HepG2 (cell line): ENCODE measurements around the gene HOXC11. TPM values are rescaled to one million over a fixed set of nuclear protein-coding genes. Genes with fewer than 3 reads are reported as not detected.

ENCODE experiments used
- DBP ChIP-seq: sonication (generic); formaldehyde crosslinking; IDR thresholded peaks from 2 replicates; pipeline ENCODE4 v1.4.0; 2020; ENCODE audit warnings: missing genetic modification reagents; ENCODE audit errors: not compliant biosample characterization
- HDAC6 ChIP-seq: fragments of 200-600 bp; sonication (generic); IDR thresholded peaks from 2 replicates; pipeline ENCODE4 v1.7.0; 2017; ENCODE audit warnings: mild to moderate bottlenecking, antibody characterized with exemption, low read length, low read depth
- HMGXB4 ChIP-seq, 2 experiments: sonication (generic) in 1 of 2; formaldehyde crosslinking in 1 of 2; IDR thresholded peaks; 2 replicates each; pipeline versions ENCODE4 v1.4.0 to v1.6.1; 2018 to 2020; ENCODE audit warnings: missing genetic modification reagents in 2 of 2, borderline replicate concordance in 1 of 2, low read depth in 1 of 2, mild to moderate bottlenecking in 1 of 2, missing biosample characterization in 1 of 2
- HNF1B ChIP-seq: sonication (generic); formaldehyde crosslinking; IDR thresholded peaks from 2 replicates; pipeline ENCODE4 v1.5.1; 2020; ENCODE audit warnings: mild to moderate bottlenecking, moderate library complexity, missing genetic modification reagents
- ISL2 ChIP-seq: sonication (generic); formaldehyde crosslinking; IDR thresholded peaks from 2 replicates; pipeline ENCODE4 v1.5.0; 2020; ENCODE audit warnings: missing genetic modification reagents
- KDM5B ChIP-seq: sonication (generic); formaldehyde crosslinking; IDR thresholded peaks from 2 replicates; pipeline ENCODE4 v1.4.0; 2020; ENCODE audit warnings: missing genetic modification reagents, mild to moderate bottlenecking, borderline replicate concordance
- MEIS1 ChIP-seq: sonication (generic); formaldehyde crosslinking; IDR thresholded peaks from 2 replicates; pipeline ENCODE4 v1.9.0; 2021; ENCODE audit warnings: mild to moderate bottlenecking, missing genetic modification reagents, moderate library complexity, borderline replicate concordance
- MYNN ChIP-seq: sonication (generic); formaldehyde crosslinking; IDR thresholded peaks from 2 replicates; pipeline ENCODE4 v1.4.0; 2020; ENCODE audit warnings: mild to moderate bottlenecking, low read depth, missing genetic modification reagents
- PHF21A ChIP-seq: sonication (generic); formaldehyde crosslinking; IDR thresholded peaks from 2 replicates; pipeline ENCODE4 v1.5.0; 2020; ENCODE audit warnings: mild to moderate bottlenecking, missing genetic modification reagents
- RAD21 ChIP-seq: fragments of 450-650 bp; formaldehyde crosslinking; IDR thresholded peaks from 2 replicates; pipeline ENCODE4 v1.5.0; 2020; ENCODE audit warnings: mild to moderate bottlenecking
- RAD51 ChIP-seq: fragments of 450-650 bp; IDR thresholded peaks from 2 replicates; pipeline ENCODE4 v1.6.1; 2016; ENCODE audit warnings: borderline replicate concordance
- SKI ChIP-seq: fragments of 450-650 bp; IDR thresholded peaks from one replicate; pipeline ENCODE4 v1.6.1; 2018; ENCODE audit warnings: mild to moderate bottlenecking; ENCODE audit not compliant: partially characterized antibody
- SRSF4 ChIP-seq: fragments of 200-400 bp; formaldehyde crosslinking; IDR thresholded peaks from one replicate; pipeline ENCODE4 v1.6.1; 2018; ENCODE audit warnings: mild to moderate bottlenecking, low read depth, low read length, moderate library complexity; ENCODE audit not compliant: poor library complexity, severe bottlenecking
- TFDP1 ChIP-seq: IDR thresholded peaks from 2 replicates; pipeline ENCODE4 v1.6.1; 2016; ENCODE audit warnings: missing compliant biosample characterization, missing genetic modification reagents, borderline replicate concordance
- TGIF2 ChIP-seq: IDR thresholded peaks from 2 replicates; pipeline ENCODE4 v1.6.1; 2016; ENCODE audit warnings: control low read depth, missing compliant biosample characterization
- ZFY ChIP-seq: sonication (generic); formaldehyde crosslinking; IDR thresholded peaks from 2 replicates; pipeline ENCODE4 v1.4.0; 2020; ENCODE audit warnings: missing genetic modification reagents
- ZFYVE20 ChIP-seq: sonication (generic); formaldehyde crosslinking; IDR thresholded peaks from 2 replicates; pipeline ENCODE4 v1.8.0; 2023; ENCODE audit warnings: low read depth, mild to moderate bottlenecking, moderate library complexity, missing genetic modification reagents, borderline replicate concordance
- ZKSCAN8 ChIP-seq: IDR thresholded peaks from 2 replicates; pipeline ENCODE4 v1.6.1; 2016; ENCODE audit warnings: borderline replicate concordance, missing genetic modification reagents, missing compliant biosample characterization
- ZNF121 ChIP-seq: sonication (generic); formaldehyde crosslinking; IDR thresholded peaks from 2 replicates; pipeline ENCODE4 v1.5.0; 2020; ENCODE audit warnings: mild to moderate bottlenecking, missing genetic modification reagents
- ZNF235 ChIP-seq: sonication (generic); formaldehyde crosslinking; IDR thresholded peaks from 2 replicates; pipeline ENCODE4 v1.8.1; 2023; ENCODE audit warnings: mild to moderate bottlenecking, missing genetic modification reagents, borderline replicate concordance
- ZNF256 ChIP-seq: sonication (generic); formaldehyde crosslinking; conservative IDR thresholded peaks from 2 replicates; pipeline ENCODE4 v1.4.0; 2020; ENCODE audit warnings: missing genetic modification reagents
- ZNF546 ChIP-seq: sonication (generic); formaldehyde crosslinking; conservative IDR thresholded peaks from 2 replicates; pipeline ENCODE4 v1.8.1; 2023; ENCODE audit warnings: mild to moderate bottlenecking, missing genetic modification reagents
- polyA plus RNA-seq, 8 experiments: library from polyadenylated mRNA; depleted of rRNA in 3 of 8; stranded (reverse) in 7 of 8; unstranded in 1 of 8; fragments of >200 nt; fragmentation: Illumina TruSeq in 4 of 8; extraction: Trizol in 4 of 8; gene quantifications; 2 replicates each; pipeline versions ENCODE4 v1.2.1 to v1.2.3, GENCODE V29; 2011 to 2016; ENCODE audit warnings: low read depth in 4 of 8, missing spikeins in 1 of 8, mixed read lengths in 1 of 8; ENCODE audit not compliant: insufficient read depth in 1 of 8
- total RNA-seq, 5 experiments: library from RNA; depleted of rRNA; stranded (reverse); fragments of >200 nt; fragmentation: Illumina TruSeq; extraction: Trizol; gene quantifications; 2 replicates each; pipeline ENCODE4 v1.2.3, GENCODE V29; 2016; ENCODE audit warnings: low read depth in 1 of 5

HOXC11 gene
- total and polyA plus RNA-seq, 2 of the 13 experiments (the other 11 are each of a cell fraction or from before 2014, with no cell fraction given): not detected

GRCh38 chr12:54005853-54006558 is 33.1 kb downstream of the HOXC11 start (continued):
- TF ChIP-seq MYNN (CRISPR knock-in tag) (no peak), RAD21 (CRISPR knock-in tag) (peak; percentile 96), PHF21A (CRISPR knock-in tag) (peak; percentile 26; the same call in 1 of the 2 replicates), TGIF2 (CRISPR knock-in tag) (no peak), SKI (peak; percentile 12), ZNF546 (CRISPR knock-in tag) (no peak), ZNF121 (CRISPR knock-in tag) (0 out of 2 replicates have a peak, but pooled peaks have one; percentile 19), KDM5B (CRISPR knock-in tag) (no peak), HMGXB4 (CRISPR knock-in tag; IDR thresholded peaks at IDR 0.05; ENCODE audit: borderline replicate concordance in 1 of 2, low read depth in 1 of 2) (peak in 1 of 2 experiments; percentile 47; a peak in 1 of 4 replicates), ZNF256 (no peak), RAD51 (no peak), HDAC6 (no peak), HNF1B (CRISPR knock-in tag) (peak; percentile 48; the same call in 1 of the 2 replicates), SRSF4 (no peak), MEIS1 (CRISPR knock-in tag) (no peak), ZFY (CRISPR knock-in tag) (peak; percentile 68), ZFYVE20 (CRISPR knock-in tag) (no peak), ISL2 (CRISPR knock-in tag) (0 out of 2 replicates have a peak, but pooled peaks have one; percentile 23), ZNF235 (no peak), ZKSCAN8 (no peak), DBP (CRISPR knock-in tag) (no peak), TFDP1 (CRISPR knock-in tag) (0 out of 2 replicates have a peak, but pooled peaks have one; percentile 30)
